Coronary artery (tissue), 2 donors: Measurements from ENCODE around the gene PHC2.

ENCODE experiments used
- DNase-seq: peaks from one replicate; pipeline ENCODE4 v3.0.0-alpha.2; 2017; ENCODE audit warnings: low spot score
- H3K27ac ChIP-seq, 2 donors: fragments of 200-600 bp; sonication (generic); one replicate each; pipeline ENCODE4 v1.5.1; 2016 to 2019
- H3K4me3 ChIP-seq: fragments of 200-600 bp; sonication (generic); 2 replicates; pipeline ENCODE4 v1.5.1; 2016; ENCODE audit warnings: mild to moderate bottlenecking, moderate library complexity
- TF ChIP-seq, protein P1 (sequence below): fragments of 200-600 bp; sonication (generic); IDR thresholded peaks from one replicate; pipeline ENCODE4 v1.5.1; 2019; ENCODE audit warnings: antibody characterized with exemption

Gene PHC2

DNA sequence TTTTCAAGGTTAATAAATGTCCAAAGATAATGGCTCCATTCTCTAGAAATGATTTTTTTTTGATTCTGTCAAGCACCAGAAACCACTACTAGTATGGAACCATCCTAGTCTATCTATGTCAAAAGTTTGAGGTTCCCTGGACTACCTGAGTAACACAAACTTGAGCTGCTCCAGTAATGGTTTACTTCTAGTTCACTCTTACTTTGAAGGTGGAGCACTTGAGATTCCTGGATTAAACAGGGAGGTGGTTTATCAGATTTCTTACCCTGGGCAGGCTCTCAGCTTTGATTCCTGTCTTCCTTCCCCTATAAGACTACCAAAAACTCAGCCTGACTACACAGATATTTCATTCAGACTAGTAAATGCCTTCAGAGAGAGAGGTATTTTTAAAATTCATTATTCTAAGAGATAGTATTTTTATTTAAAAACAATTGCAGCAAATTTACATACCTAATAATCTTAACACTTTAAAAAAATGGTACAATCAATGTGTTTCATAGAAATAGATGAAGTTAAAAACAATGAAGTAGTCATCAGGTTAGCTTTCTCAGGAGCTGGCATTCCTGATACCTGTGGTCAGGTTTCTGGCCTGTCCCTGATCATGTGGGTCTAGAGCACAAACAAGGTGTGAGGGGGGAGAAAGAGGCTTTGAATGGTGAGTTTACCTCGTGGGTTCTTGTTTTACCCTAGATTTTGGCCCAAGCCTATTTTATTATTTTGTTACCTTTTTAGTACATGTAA lies 23.4 kb downstream of the PHC2 start:
- Histone ChIP-seq H3K27ac (peak overlapping the region in 1 of 2 donors; percentile 50), H3K4me3 (no peak overlapping the region)
- TF ChIP-seq, protein P1, sequence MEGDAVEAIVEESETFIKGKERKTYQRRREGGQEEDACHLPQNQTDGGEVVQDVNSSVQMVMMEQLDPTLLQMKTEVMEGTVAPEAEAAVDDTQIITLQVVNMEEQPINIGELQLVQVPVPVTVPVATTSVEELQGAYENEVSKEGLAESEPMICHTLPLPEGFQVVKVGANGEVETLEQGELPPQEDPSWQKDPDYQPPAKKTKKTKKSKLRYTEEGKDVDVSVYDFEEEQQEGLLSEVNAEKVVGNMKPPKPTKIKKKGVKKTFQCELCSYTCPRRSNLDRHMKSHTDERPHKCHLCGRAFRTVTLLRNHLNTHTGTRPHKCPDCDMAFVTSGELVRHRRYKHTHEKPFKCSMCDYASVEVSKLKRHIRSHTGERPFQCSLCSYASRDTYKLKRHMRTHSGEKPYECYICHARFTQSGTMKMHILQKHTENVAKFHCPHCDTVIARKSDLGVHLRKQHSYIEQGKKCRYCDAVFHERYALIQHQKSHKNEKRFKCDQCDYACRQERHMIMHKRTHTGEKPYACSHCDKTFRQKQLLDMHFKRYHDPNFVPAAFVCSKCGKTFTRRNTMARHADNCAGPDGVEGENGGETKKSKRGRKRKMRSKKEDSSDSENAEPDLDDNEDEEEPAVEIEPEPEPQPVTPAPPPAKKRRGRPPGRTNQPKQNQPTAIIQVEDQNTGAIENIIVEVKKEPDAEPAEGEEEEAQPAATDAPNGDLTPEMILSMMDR = no peak
- DNase-seq = no peak

DNA sequence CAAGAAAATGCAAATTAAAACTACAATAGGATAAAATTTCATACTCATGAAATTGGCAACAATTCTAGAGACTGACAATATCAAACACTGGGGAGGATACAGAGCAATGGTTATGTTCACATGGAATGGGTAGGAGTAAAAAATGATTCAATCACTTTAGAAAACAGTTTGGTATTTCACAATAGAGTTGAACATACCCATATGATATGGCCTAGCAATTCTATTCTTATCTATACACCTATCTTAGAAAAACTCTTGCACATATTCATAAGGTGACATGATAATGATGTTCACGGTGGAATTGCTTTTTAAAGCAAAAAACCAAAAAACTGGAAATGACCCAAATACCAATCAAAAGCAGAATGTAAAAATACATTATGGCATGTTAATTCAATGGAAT lies 28.7 kb downstream of the PHC2 start:
- no peak for DNase-seq
- Histone ChIP-seq H3K4me3 (no peak overlapping the region), H3K27ac (no peak overlapping the region)
- TF ChIP-seq, protein P1 = no peak

DNA sequence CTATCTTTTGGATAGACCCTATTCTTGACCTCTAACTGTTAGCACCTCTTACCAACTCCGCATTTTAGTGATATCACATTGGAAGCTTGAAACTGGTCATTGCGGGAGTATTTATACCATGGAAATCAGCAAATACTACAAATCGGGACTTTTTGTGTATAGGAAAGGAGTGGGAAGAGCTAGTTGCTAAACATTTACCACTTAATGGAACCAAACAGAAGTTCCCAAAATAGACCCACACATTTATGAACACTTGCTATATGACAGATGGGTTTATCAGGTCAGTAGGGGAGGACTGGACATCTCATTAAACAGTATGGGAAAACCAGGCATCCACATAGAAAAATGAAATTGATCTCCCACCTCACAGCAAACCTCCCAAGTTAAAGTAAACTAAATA lies 29.4 kb downstream of the PHC2 start:
- DNase-seq = no peak
- TF ChIP-seq, protein P1 = no peak
- H3K27ac ChIP-seq = no peak overlapping the region
- H3K4me3 ChIP-seq = no peak overlapping the region

DNA sequence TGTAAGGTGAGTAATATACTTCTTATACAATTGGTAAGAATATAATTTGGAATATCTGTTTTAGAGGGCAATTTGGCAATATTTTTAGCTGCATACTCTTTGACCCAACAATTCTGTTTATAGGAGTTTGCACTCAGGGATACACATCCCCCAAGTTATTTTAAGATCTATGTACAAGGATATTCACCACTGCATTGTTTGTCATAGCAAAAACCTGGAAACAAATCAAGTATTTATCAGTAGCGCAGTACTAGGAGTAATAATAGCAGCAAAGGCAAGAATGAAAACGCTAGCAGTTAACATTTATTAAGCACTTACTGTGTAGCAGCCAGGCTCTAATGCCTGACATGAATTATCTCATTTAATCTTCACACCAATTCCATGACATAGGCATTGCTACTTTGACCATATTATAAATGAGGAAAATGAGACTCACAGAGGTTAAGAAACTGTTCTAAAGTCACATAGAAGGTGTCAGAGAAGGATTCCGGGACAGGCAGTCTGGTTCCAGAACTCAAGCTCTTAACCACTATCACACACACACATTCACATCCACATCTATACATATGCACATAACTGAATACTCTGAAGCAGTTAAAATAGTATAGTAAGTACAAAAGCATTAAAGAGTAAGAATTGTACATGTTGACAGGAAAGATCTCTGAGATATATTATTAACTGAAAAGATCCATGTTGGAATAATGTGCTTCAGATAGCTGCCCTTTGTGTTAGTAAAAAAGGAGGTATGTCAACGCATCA lies 30.6 kb downstream of the PHC2 start:
- TF ChIP-seq, protein P1 = no peak
- Histone ChIP-seq H3K4me3 (no peak overlapping the region), H3K27ac (no peak overlapping the region)
- no peak for DNase-seq

DNA sequence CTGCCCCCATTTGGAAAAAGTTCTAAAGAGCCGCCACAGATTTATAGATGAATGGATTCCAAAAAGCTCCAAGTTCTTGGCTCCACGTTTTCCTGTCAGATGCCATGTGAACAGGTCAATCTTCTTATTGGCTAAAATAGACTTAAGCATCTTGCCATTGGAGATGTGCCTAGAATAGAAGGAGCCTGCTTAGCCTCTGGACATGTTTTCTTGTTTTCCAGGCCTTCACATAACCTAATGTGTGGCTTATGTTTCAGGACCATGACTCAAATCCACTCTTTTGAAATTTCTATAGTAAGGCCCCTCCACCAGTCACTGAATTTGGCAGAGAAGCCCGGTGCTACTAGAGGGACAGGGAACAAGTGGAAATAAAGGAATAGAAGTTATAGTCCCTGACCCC lies 31.5 kb downstream of the PHC2 start:
- no peak for DNase-seq
- no peak overlapping the region for H3K27ac ChIP-seq
- TF ChIP-seq, protein P1 = no peak

DNA sequence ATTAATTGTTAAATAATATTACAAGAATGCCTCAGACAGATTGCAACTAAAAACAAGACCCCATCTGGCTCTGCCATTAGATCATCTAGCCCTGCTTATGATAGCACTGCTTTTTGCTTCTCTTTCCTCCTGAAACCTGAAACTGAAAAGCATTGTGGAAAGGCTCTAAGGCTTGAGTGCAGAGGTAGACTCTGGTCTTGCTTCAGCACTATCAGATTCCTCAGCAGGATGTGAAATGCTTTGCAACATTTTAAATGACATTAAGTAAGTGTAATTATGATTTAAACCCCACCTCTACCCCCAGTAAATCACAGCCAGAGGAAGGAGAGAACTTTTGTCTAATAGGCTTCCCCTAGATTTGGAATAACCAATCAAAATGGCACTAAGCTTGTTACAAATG lies 32.9 kb downstream of the PHC2 start:
- no peak for DNase-seq
- TF ChIP-seq, protein P1 = no peak
- Histone ChIP-seq H3K4me3 (no peak overlapping the region), H3K27ac (no peak overlapping the region)

More for the DNA sequence above, 31.5 kb downstream of the PHC2 start:
- H3K4me3 ChIP-seq = no peak overlapping the region

DNA sequence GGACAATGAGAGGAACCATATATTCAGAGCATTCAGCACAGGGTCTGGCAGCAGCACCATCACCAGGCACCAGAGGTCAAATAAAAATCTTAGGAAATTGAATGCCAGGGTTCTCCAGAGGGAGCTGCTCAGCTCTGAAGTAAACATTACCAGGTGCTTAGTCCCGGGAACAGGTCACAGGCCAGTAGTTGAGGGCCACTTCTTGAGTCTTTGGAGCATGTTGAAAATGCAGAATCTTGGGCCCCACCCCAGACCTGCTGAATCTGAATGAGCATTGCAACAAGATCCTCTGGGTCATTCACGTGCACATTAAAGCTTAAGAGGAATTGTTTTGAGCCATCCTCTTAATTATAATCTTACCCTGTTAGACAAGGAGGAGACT lies 33.8 kb downstream of the PHC2 start:
- TF ChIP-seq, protein P1 = no peak
- Histone ChIP-seq H3K27ac (no peak overlapping the region), H3K4me3 (no peak overlapping the region)
- DNase-seq = no peak
